Measurements from ENCODE around the gene CFB.
A peak's percentile ranks its signal among the peaks of the same experiment; 100 is the strongest.
"Not testable (repeated sequence)": the region's sequence is repeated elsewhere in the genome, so short reads cannot be mapped to it uniquely, and the experiment has no call there.

Gene CFB

GRCh38 chr6:31945507-31946369 is at the start of gene CFB:
CFB (plus strand) TSS chr6:31946095; CDS start chr6:31946222, 127 bp downstream.
- DNase-seq (ENCODE audit: low read depth in 2 of 2), result no peak

DNA sequence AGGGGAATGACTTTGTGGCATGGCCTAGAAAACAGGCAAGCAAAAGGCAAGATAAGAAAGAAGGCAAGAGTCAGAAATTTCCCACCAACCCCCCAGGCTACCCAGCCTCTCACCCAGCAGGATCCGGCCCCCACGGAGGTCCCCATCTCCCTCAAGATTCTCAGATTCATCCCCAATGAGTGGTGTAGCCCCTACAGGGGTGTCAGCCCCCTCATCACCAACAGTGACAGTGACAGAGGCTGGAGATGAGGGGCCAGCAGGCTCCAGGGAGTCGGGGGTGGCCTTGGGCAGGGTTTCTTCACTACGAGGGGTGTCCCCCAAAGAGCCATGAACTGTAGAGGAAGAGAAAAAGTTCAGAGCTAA is 49.4 kb upstream of the CFB start:
- no peak for DNase-seq (ENCODE audit: low read depth in 2 of 2)

GRCh38 chr6:31896856-31897611 is 48.9 kb upstream of the CFB start:
- no peak for DNase-seq (ENCODE audit: low read depth in 2 of 2)

DNA sequence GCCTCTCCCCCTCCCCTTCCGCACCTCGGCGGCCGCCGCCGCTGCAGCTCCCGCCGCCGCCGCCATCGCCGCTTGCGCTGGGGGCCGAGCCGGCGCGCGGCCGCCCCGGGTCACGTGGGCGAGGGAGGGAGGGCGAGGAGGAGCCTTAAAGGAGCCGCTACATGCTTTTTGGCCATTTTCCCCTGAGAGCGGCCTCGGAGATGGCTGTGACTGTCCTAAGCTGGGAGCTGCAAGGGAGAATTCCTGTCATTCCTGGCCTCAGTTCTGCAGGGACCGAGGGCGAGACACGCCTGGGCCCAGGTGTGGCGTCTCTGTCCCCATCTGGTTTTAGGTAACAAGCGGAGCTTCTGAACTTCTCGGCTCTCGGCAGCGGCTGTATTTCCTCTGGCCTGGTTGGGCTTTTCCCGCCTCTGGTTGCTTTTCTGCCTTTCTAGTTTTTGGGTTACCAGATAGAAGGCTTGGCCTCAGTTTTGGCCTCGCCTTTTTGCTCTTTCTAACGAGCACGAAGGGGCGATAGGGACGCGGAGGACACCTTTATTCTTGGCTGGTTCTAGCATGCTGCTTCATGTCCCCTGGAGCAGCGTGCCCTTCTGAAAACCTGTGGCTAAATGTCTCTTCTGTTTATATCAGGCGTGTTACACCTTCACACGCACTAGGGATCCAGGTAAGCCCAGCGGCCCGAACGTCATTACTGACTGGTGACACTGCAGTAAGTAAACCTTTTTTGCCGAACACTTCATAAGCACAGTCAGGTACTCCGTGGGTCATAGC is 48.1 kb upstream of the CFB start, which contains the start of gene EHMT2:
Gene EHMT2, minus strand, starts transcription at position 87 of the 771 bp plus-strand sequence. Its CDS starts 21 bp downstream, at position 66.
- peak; percentile 81 to 83 for DNase-seq (ENCODE audit: low read depth in 2 of 2)

- no peak for DNase-seq (ENCODE audit: low read depth in 2 of 2)
Observed at GRCh38 chr6:31898383-31899011, 47.4 kb upstream of the CFB start.

GRCh38 chr6:31899215-31899614 is 46.7 kb upstream of the CFB start:
- DNase-seq (ENCODE audit: low read depth in 2 of 2), result no peak

DNA sequence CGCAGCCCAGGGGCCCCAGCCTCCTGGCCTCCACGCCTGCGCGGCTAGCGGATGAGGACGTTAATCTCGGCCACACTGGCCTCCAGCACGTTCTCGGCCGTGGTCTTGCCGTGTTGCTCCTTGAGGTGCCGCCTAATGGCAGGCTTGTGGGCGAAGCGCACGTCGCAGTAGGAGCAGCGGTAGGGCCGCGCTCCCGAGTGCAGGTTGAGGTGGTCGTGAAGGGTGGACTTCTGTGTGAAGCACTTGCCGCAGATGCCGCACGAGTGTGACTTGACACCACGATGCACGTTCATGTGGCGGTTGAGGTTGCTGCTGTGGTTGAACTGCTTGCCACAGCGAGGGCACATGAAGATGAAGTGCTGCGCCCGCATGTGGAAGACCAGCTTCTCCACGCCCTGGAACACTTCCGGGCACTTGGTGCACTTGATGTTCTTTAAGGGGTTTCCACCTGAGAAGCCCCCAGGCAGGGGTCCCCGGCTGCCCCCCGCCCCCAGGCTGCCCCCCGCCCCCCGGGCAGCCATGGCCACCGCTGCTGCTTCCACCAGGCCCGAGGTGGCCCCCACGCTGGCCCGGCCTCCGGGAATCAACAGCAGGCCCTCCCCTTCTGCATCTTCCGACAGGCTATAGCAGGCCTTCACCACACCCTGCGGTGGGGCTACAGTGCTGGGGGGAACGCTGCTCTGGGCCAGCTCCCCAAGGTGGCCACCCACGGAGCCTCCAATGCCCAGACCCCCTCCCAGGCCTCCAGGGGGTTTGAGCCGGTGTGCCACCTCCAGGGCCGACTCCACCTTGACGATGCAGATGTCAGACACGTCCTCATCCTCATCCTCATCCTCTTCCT is 45.8 kb upstream of the CFB start:
- DNase-seq (ENCODE audit: low read depth in 2 of 2), result no peak

DNA sequence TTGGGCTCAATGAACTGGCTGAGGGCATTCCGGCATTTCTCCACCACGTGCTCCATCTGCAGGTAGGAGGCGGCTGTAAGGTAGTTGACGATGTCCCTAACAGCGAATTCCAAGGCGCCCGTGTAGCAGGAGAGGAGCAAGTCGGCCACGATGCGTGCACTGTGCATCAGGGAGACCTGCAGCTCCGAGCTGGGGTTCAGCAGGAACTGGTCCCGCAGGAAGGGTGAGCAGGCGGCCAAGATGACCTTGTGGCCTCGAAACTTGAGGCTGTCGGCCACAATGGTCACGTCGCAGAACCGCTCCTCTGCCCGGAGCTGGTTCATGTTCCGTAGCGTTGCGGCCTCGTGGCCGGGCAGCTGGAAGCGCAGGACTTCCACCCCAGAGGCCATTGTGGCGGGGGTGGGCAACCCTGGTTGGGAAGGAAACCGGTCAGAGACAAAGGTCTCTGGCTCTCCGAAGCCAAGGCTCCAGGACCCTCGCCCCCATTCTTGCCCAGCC is 44.9 kb upstream of the CFB start:
- DNase-seq (ENCODE audit: low read depth in 2 of 2), result no peak

GRCh38 chr6:31901415-31901952 is 44.4 kb upstream of the CFB start:
- DNase-seq (ENCODE audit: low read depth in 2 of 2), result peak in 1 of 2 donors; percentile 43

DNA sequence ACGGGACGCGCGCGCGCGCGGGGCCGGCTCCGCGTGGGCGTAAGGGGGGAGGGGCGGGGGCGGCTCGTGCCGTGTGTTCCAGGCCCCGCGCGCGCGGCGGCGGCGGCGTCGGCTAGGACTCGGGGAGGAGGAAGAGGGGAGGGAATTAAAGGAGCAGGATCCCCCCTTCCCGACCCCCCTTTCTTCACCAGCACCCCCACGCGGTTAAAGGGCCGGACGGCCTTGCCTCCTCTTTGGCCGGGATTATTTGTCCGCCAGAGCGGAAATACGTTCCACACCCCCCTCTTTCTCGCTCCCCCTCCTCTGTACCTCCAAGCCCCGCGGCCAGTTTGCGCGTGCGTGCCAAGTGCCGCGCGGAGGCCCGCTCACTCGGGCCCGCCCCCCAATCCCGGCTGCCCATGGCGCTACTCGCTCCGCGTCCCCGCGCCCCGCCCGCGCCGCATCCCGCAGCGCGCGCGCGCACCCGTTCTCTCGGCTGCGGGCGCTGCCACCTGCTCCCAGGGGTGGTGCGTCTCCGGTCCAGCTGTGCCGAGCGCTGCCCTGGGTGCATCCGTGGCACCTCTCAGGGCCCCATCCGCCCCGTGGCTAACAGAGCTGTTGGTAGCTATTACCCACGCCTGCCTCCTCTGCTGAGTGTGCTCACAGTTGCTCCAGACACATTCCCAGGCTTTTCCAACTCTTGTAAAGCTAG is 43.8 kb upstream of the CFB start, which contains the start of gene ZBTB12:
Gene ZBTB12, minus strand, starts transcription at position 134 of the 691 bp plus-strand sequence. CDS start 781 bp downstream, outside the sequence.
- peak; percentile 78 to 83 for DNase-seq (ENCODE audit: low read depth in 2 of 2)

DNA sequence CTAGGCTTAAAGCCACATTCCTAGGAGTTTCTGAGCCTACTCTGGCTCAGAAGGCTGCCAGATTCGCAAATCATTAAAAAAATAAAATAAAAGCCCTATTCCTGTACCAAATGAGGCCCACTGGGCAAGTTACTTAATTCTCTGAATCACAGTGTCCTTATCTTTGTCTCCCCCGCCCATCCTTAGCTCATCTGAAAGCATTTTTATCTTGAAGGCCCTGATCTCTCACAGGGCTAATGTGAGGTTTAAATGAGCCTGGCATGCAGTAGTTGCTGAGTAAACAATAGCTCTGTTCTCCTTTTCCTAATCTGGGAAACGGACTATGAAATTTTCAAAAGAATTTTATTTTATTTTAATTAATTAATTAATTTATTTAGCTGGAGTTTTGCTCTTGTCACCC is 41.9 kb upstream of the CFB start:
- DNase-seq (ENCODE audit: low read depth in 2 of 2), result no peak

GRCh38 chr6:31905041-31905440 is 40.9 kb upstream of the CFB start:
- no peak for DNase-seq (ENCODE audit: low read depth in 2 of 2)

DNA sequence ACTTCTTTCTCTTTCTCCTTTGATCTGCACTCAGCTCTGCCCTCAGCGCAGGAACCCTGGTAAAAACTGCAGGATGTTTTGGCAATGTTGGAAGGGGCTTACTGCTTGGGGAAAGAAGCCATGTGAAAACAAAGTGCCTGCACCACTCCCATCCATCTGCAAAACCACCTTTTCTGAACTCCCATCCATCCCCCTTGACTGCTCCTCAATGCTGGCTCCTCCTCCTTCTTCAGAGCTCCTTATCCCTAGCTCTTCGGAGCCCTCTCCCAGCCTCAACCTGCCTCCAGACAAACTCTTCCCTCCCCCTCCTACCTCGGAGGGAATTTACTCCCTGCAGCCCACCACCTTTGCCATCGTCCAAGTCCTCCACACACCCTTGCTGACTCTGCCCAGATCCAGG is 39.8 kb upstream of the CFB start:
- DNase-seq (ENCODE audit: low read depth in 2 of 2), result no peak

GRCh38 chr6:31906727-31907126 is 39.2 kb upstream of the CFB start:
- not testable (repeated sequence) for DNase-seq (ENCODE audit: low read depth in 2 of 2)

DNA sequence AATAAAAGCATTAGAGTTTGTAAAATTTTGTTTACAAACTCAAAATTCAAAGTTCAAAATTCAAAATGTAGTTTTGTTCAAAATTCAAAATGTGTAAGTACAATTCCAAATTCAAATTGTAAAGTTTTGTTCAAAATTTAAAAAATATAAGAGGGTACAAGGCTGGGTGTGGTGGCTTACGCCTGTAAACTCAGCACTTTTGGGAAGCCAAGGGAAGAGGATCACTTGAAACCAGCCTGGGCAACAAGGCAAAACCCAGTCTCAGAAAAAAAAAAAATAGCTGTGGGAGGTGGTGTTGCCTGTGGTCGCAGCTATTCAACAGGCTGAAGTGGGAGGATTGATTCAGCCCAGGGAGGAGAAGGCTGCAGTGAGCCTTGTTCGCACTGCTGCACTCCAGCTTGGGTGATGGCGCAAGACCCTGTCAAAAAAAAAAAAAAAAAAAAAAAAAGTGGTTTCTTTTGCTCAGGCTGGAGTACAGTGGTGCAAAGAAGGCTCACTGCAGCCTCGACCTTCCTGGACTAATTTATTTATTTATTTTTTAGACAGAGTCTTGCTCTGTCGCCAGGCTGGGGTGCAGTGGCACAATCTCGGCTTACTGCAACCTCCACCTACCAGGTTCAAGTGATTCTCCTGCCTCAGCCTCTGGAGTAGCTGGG is 38.6 kb upstream of the CFB start:
- no peak for DNase-seq (ENCODE audit: low read depth in 2 of 2)

GRCh38 chr6:31908255-31908654 is 37.6 kb upstream of the CFB start:
- DNase-seq (ENCODE audit: low read depth in 2 of 2), result not testable (repeated sequence)

DNA sequence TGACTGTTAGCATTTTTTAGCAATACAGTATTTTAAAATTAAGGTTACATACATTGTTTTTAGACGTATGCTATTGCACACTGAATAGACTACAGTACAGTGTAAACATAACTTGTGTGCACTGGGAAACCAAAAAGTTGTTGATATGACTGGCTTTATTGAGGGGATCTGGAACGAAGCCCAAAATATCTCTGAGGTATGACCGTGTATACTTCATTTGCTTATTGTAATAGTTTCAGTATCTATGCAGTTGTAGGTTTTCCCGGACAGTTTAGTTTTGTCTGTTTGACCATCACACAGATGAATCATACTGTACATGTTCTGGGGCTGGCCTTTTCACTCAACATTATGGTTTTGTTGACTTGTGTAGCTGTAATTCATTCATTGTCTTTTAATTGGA is 37.1 kb upstream of the CFB start:
- no peak for DNase-seq (ENCODE audit: low read depth in 2 of 2)

DNA sequence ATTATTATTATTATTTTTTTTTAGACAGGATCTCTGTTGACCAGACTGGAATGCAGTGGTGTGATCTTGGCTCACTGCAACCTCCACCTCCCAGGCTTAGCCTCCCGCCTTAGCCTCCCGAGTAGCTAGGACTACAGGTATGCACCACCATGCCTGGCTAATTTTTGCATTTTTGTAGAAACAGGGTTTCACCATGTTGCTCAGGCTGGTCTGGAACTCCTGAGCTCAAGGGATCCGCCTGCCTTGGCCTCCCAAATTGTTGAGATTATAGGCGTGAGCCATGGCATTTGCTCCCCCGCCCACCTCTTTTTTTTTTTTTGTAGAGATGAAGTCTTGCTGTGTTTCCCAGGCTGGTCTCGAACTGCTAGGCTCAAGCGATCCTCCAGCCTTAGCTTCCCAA is 36.6 kb upstream of the CFB start:
- DNase-seq (ENCODE audit: low read depth in 2 of 2), result not testable (repeated sequence)

Measured in stimulated activated CD8-positive, alpha-beta memory T cell treated with anti-CD3 and anti-CD28 coated beads, Interleukin-15, amount 100 ng/mL, for 48 hours (primary cell).